Fibroblast of villous mesenchyme (primary cell): ENCODE results near the gene OGFOD2. TPM values are rescaled to one million over a fixed set of nuclear protein-coding genes. Genes with fewer than 3 reads are reported as not detected.

Experiments
- DNase-seq: peaks from one replicate; pipeline ENCODE4 v3.0.0-alpha.2; 2010; ENCODE audit warnings: low read depth
- H3K4me3 ChIP-seq: 2 replicates; pipeline ENCODE4 v1.5.1; 2011; ENCODE audit warnings: low read depth, mild to moderate bottlenecking, low read length
- CTCF ChIP-seq: IDR thresholded peaks from 2 replicates; pipeline ENCODE4 v1.5.1; 2012; ENCODE audit warnings: low read depth, mild to moderate bottlenecking, low read length; ENCODE audit not compliant: insufficient read depth
- total RNA-seq: library from RNA; depleted of rRNA; stranded (reverse); fragments of >200 nt; gene quantifications from 2 replicates; pipeline ENCODE4 v1.2.3, GENCODE V29; 2012

OGFOD2 gene
- total RNA-seq, 1 donor, result 7.3 TPM

- DNase-seq, result no peak
- H3K4me3 ChIP-seq, result no peak overlapping the region
- no peak for TF ChIP-seq CTCF
Observed at GRCh38 chr12:122994781-122995502, 19.9 kb downstream of the OGFOD2 start.

GRCh38 chr12:122995503-122996187, 20.6 kb downstream of the OGFOD2 start:
- no peak for DNase-seq
- no peak for TF ChIP-seq CTCF
- no peak overlapping the region for H3K4me3 ChIP-seq

GRCh38 chr12:122996188-122996601, 21.2 kb downstream of the OGFOD2 start:
- H3K4me3 ChIP-seq, result no peak overlapping the region
- no peak for TF ChIP-seq CTCF
- DNase-seq, result no peak

GRCh38 chr12:122996621-122997342, 21.7 kb downstream of the OGFOD2 start:
- no peak for DNase-seq
- H3K4me3 ChIP-seq, result no peak overlapping the region
- TF ChIP-seq CTCF, result no peak

- TF ChIP-seq CTCF, result no peak
- DNase-seq, result no peak
- no peak overlapping the region for H3K4me3 ChIP-seq
Observed at GRCh38 chr12:122997343-122998250, 22.6 kb downstream of the OGFOD2 start.

- no peak for TF ChIP-seq CTCF
- no peak for DNase-seq
- no peak overlapping the region for H3K4me3 ChIP-seq
Observed at GRCh38 chr12:122998316-122998715, 23.3 kb downstream of the OGFOD2 start.
